Testis (tissue), 2 donors: ENCODE measurements around the gene KLHL3.

ENCODE experiments used
- POLR2A ChIP-seq: fragments of 450-650 bp; IDR thresholded peaks from one replicate; pipeline ENCODE4 v1.6.1; 2017; ENCODE audit warnings: antibody characterized with exemption, mild to moderate bottlenecking, moderate library complexity
- TF ChIP-seq, protein P1 (sequence below), 3 experiments: fragments of 450-650 bp in 2 of 3; fragments of 200-600 bp in 1 of 3; sonication (generic) in 1 of 3; IDR thresholded peaks; one replicate each; pipeline ENCODE4 v1.5.1; 2016 to 2019; ENCODE audit warnings: antibody characterized with exemption in 3 of 3, mild to moderate bottlenecking in 2 of 3, moderate library complexity in 1 of 3

- TF ChIP-seq, protein P1, sequence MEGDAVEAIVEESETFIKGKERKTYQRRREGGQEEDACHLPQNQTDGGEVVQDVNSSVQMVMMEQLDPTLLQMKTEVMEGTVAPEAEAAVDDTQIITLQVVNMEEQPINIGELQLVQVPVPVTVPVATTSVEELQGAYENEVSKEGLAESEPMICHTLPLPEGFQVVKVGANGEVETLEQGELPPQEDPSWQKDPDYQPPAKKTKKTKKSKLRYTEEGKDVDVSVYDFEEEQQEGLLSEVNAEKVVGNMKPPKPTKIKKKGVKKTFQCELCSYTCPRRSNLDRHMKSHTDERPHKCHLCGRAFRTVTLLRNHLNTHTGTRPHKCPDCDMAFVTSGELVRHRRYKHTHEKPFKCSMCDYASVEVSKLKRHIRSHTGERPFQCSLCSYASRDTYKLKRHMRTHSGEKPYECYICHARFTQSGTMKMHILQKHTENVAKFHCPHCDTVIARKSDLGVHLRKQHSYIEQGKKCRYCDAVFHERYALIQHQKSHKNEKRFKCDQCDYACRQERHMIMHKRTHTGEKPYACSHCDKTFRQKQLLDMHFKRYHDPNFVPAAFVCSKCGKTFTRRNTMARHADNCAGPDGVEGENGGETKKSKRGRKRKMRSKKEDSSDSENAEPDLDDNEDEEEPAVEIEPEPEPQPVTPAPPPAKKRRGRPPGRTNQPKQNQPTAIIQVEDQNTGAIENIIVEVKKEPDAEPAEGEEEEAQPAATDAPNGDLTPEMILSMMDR (IDR thresholded peaks at IDR 0.05) = no peak
- no peak for TF ChIP-seq POLR2A
Measured at GRCh38 chr5:137621306-137621705, 114.6 kb downstream of the KLHL3 start.
